Neural cell (in vitro differentiated cells): ENCODE measurements around the gene BPIFB6. TPM values are rescaled to one million over a fixed set of nuclear protein-coding genes. Genes with fewer than 3 reads are reported as not detected.

Experiments used
- H2AFZ ChIP-seq: fragments of 200-600, 300-800 bp; sonication (generic), shearing (Covaris generic); 2 replicates; pipeline ENCODE4 v1.6.0; 2014; ENCODE audit warnings: low read depth, mild to moderate bottlenecking, antibody characterized with exemption, low read length, moderate library complexity
- H3F3A ChIP-seq: fragments of 200-600 bp; shearing (Covaris generic); 2 replicates; pipeline ENCODE4 v1.6.1; 2016; ENCODE audit warnings: mild to moderate bottlenecking, moderate library complexity, mixed read lengths, antibody characterized with exemption, low read length; ENCODE audit not compliant: insufficient read depth, poor library complexity, severe bottlenecking
- H3K27ac ChIP-seq: fragments of 200-600, 300-800 bp; sonication (generic), shearing (Covaris generic); 2 replicates; pipeline ENCODE4 v1.5.1; 2014; ENCODE audit warnings: mild to moderate bottlenecking, low read length, moderate library complexity
- H3K27me3 ChIP-seq: fragments of 300-800, 200-600 bp; sonication (generic), shearing (Covaris generic); 2 replicates; pipeline ENCODE4 v1.6.0; 2014; ENCODE audit warnings: mild to moderate bottlenecking, low read depth, low read length, moderate library complexity; ENCODE audit not compliant: insufficient read depth
- H3K36me3 ChIP-seq: fragments of 300-800, 200-600 bp; sonication (generic), shearing (Covaris generic); 2 replicates; pipeline ENCODE4 v1.5.1; 2014; ENCODE audit warnings: mild to moderate bottlenecking, antibody characterized with exemption, low read length, moderate library complexity; ENCODE audit not compliant: insufficient read depth
- H3K4me2 ChIP-seq: fragments of 300-800, 200-600 bp; sonication (generic), shearing (Covaris generic); 2 replicates; pipeline ENCODE4 v1.6.0; 2014; ENCODE audit warnings: mild to moderate bottlenecking, low read length
- H3K4me3 ChIP-seq: fragments of 300-800, 200-600 bp; sonication (generic), shearing (Covaris generic); 2 replicates; pipeline ENCODE4 v1.5.1; 2014; ENCODE audit warnings: mild to moderate bottlenecking, low read length, moderate library complexity
- H3K79me2 ChIP-seq: fragments of 200-600 bp; shearing (Covaris generic); replicated peaks from 2 replicates; pipeline ENCODE4 v1.6.0; 2014; ENCODE audit warnings: mild to moderate bottlenecking, low read length, moderate library complexity; ENCODE audit not compliant: insufficient read depth
- H3K9ac ChIP-seq: fragments of 300-800, 200-600 bp; sonication (generic), shearing (Covaris generic); 2 replicates; pipeline ENCODE4 v1.6.1; 2016; ENCODE audit warnings: mild to moderate bottlenecking, low read length, mixed read lengths
- H3K9me2 ChIP-seq: fragments of 200-600 bp; shearing (Covaris generic); 2 replicates; pipeline ENCODE4 v1.6.1; 2016; ENCODE audit warnings: mild to moderate bottlenecking, low read length, mixed read lengths; ENCODE audit not compliant: insufficient read depth
- H3K9me3 ChIP-seq: fragments of 200-600, 300-800 bp; sonication (generic), shearing (Covaris generic); 2 replicates; pipeline ENCODE4 v1.6.1; 2016; ENCODE audit warnings: mild to moderate bottlenecking, mixed run types, low read length, moderate library complexity, mixed read lengths
- H4K20me1 ChIP-seq: fragments of 200-600 bp; shearing (Covaris generic); 2 replicates; pipeline ENCODE4 v1.6.1; 2016; ENCODE audit warnings: mild to moderate bottlenecking, mixed run types; ENCODE audit not compliant: insufficient read depth
- EP300 ChIP-seq: fragments of 450-650 bp; conservative IDR thresholded peaks from 2 replicates; pipeline ENCODE4 v1.6.1; 2014; ENCODE audit warnings: antibody characterized with exemption, mild to moderate bottlenecking, moderate library complexity; ENCODE audit not compliant: poor library complexity, severe bottlenecking
- EZH2 ChIP-seq: fragments of 200-600, 300-800 bp; shearing (Covaris generic), sonication (generic); IDR thresholded peaks from 2 replicates; pipeline ENCODE4 v1.6.1; 2014; ENCODE audit warnings: antibody characterized with exemption, low read length, borderline replicate concordance, mild to moderate bottlenecking; ENCODE audit not compliant: insufficient read depth, poor library complexity, severe bottlenecking
- MXI1 ChIP-seq: fragments of 450-650 bp; conservative IDR thresholded peaks from 2 replicates; pipeline ENCODE4 v1.6.1; 2014; ENCODE audit warnings: antibody characterized with exemption, mild to moderate bottlenecking; ENCODE audit not compliant: poor library complexity, severe bottlenecking
- POLR2AphosphoS5 ChIP-seq: IDR thresholded peaks from 2 replicates; pipeline ENCODE4 v1.6.1; 2012
- RAD21 ChIP-seq: fragments of 450-650 bp; conservative IDR thresholded peaks from 2 replicates; pipeline ENCODE4 v1.6.1; 2014; ENCODE audit warnings: antibody characterized with exemption, mild to moderate bottlenecking, moderate library complexity
- SMC3 ChIP-seq: fragments of 450-650 bp; conservative IDR thresholded peaks from 2 replicates; pipeline ENCODE4 v1.6.1; 2014; ENCODE audit warnings: antibody characterized with exemption, mild to moderate bottlenecking, moderate library complexity; ENCODE audit not compliant: poor library complexity
- TAF1 ChIP-seq: IDR thresholded peaks from 2 replicates; pipeline ENCODE4 v1.6.1; 2012; ENCODE audit warnings: low read depth
- polyA plus RNA-seq: library from polyadenylated mRNA; depleted of rRNA; stranded (reverse); fragments of >200 nt; gene quantifications from 2 replicates; pipeline ENCODE4 v1.2.3, GENCODE V29; 2014
- TF ChIP-seq, protein P1 (sequence below): fragments of 450-650 bp; IDR thresholded peaks from 2 replicates; pipeline ENCODE4 v1.5.1; 2014; ENCODE audit warnings: antibody characterized with exemption, mild to moderate bottlenecking, moderate library complexity; ENCODE audit not compliant: poor library complexity, severe bottlenecking
- TF ChIP-seq, protein P2 (sequence below): IDR thresholded peaks from 2 replicates; pipeline ENCODE4 v1.6.1; 2012; ENCODE audit warnings: borderline replicate concordance

BPIFB6 gene
- polyA plus RNA-seq, 1 donor from 2014 or later: not detected

GRCh38 chr20:32988008-32988407, 43.4 kb upstream of the BPIFB6 start:
- H3K9ac ChIP-seq: no peak overlapping the region
- H3K27ac ChIP-seq: no peak overlapping the region
- H3K9me2 ChIP-seq: no peaks in the 10 kb centered on the region
- no peaks in the 10 kb centered on the region for H3K9me3 ChIP-seq
- H2AFZ ChIP-seq: no peak overlapping the region
- TF ChIP-seq, protein P1, sequence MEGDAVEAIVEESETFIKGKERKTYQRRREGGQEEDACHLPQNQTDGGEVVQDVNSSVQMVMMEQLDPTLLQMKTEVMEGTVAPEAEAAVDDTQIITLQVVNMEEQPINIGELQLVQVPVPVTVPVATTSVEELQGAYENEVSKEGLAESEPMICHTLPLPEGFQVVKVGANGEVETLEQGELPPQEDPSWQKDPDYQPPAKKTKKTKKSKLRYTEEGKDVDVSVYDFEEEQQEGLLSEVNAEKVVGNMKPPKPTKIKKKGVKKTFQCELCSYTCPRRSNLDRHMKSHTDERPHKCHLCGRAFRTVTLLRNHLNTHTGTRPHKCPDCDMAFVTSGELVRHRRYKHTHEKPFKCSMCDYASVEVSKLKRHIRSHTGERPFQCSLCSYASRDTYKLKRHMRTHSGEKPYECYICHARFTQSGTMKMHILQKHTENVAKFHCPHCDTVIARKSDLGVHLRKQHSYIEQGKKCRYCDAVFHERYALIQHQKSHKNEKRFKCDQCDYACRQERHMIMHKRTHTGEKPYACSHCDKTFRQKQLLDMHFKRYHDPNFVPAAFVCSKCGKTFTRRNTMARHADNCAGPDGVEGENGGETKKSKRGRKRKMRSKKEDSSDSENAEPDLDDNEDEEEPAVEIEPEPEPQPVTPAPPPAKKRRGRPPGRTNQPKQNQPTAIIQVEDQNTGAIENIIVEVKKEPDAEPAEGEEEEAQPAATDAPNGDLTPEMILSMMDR: no peak
- TF ChIP-seq, protein P2, sequence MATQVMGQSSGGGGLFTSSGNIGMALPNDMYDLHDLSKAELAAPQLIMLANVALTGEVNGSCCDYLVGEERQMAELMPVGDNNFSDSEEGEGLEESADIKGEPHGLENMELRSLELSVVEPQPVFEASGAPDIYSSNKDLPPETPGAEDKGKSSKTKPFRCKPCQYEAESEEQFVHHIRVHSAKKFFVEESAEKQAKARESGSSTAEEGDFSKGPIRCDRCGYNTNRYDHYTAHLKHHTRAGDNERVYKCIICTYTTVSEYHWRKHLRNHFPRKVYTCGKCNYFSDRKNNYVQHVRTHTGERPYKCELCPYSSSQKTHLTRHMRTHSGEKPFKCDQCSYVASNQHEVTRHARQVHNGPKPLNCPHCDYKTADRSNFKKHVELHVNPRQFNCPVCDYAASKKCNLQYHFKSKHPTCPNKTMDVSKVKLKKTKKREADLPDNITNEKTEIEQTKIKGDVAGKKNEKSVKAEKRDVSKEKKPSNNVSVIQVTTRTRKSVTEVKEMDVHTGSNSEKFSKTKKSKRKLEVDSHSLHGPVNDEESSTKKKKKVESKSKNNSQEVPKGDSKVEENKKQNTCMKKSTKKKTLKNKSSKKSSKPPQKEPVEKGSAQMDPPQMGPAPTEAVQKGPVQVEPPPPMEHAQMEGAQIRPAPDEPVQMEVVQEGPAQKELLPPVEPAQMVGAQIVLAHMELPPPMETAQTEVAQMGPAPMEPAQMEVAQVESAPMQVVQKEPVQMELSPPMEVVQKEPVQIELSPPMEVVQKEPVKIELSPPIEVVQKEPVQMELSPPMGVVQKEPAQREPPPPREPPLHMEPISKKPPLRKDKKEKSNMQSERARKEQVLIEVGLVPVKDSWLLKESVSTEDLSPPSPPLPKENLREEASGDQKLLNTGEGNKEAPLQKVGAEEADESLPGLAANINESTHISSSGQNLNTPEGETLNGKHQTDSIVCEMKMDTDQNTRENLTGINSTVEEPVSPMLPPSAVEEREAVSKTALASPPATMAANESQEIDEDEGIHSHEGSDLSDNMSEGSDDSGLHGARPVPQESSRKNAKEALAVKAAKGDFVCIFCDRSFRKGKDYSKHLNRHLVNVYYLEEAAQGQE: no peak
- TF ChIP-seq EP300 (no peak), RAD21 (no peak), POLR2AphosphoS5 (no peak), SMC3 (no peak), MXI1 (no peak), EZH2 (no peak), TAF1 (no peak)
- no peaks in the 10 kb centered on the region for H4K20me1 ChIP-seq
- H3K4me2 ChIP-seq: no peak overlapping the region
- no peak overlapping the region for H3K4me3 ChIP-seq
- no peaks in the 10 kb centered on the region for H3F3A ChIP-seq
- no peaks in the 10 kb centered on the region for H3K36me3 ChIP-seq
- H3K27me3 ChIP-seq: no peaks in the 10 kb centered on the region
- H3K79me2 ChIP-seq: no peaks in the 10 kb centered on the region

GRCh38 chr20:32989507-32990283, 41.8 kb upstream of the BPIFB6 start:
- no peak overlapping the region for H3K4me3 ChIP-seq
- no peaks in the 10 kb centered on the region for H3K36me3 ChIP-seq
- no peaks in the 10 kb centered on the region for H4K20me1 ChIP-seq
- no peak overlapping the region for H3K27ac ChIP-seq
- no peaks in the 10 kb centered on the region for H3K9me2 ChIP-seq
- H2AFZ ChIP-seq: no peak overlapping the region
- peaks cover 1% of the 10 kb centered on the region for H3K9me3 ChIP-seq
- H3K79me2 ChIP-seq: no peaks in the 10 kb centered on the region
- no peak overlapping the region for H3K9ac ChIP-seq
- H3K4me2 ChIP-seq: no peak overlapping the region
- H3K27me3 ChIP-seq: no peaks in the 10 kb centered on the region
- H3F3A ChIP-seq: no peaks in the 10 kb centered on the region
- TF ChIP-seq MXI1 (no peak), TAF1 (no peak), SMC3 (no peak), RAD21 (no peak)
- TF ChIP-seq, protein P1: no peak
